HEK293T (cell line): ENCODE measurements around the gene CDK5RAP3.
"Not testable (repeated sequence)": the region's sequence is repeated elsewhere in the genome, so short reads cannot be mapped to it uniquely, and the experiment has no call there.

Source experiments
- CTCF ChIA-PET: fragments of 350-600 bp; formaldehyde crosslinking; extraction: SDS; loops from one replicate; lab custom pipeline; 2021; ENCODE audit warnings: antibody characterized with exemption, inconsistent platforms; lab: Yijun Ruan, JAX
- POLR2A ChIA-PET: fragments of 350-600 bp; formaldehyde crosslinking; extraction: SDS; loops from one replicate; lab custom pipeline; 2020; ENCODE audit warnings: antibody characterized with exemption, inconsistent platforms; lab: Yijun Ruan, JAX
- DNase-seq: peaks from one replicate; pipeline ENCODE4 v3.0.0; 2012; ENCODE audit warnings: mixed read lengths; ENCODE audit errors: extremely low spot score
- ARNT ChIP-seq: fragments of 450-650 bp; IDR thresholded peaks from 2 replicates; pipeline ENCODE4 v1.6.1; 2017; ENCODE audit warnings: mild to moderate bottlenecking
- BHLHE40 ChIP-seq: fragments of 450-650 bp; IDR thresholded peaks from 2 replicates; pipeline ENCODE4 v1.6.1; 2016; ENCODE audit warnings: mild to moderate bottlenecking, moderate library complexity, borderline replicate concordance
- CTBP1 ChIP-seq: fragments of 450-650 bp; IDR thresholded peaks from 2 replicates; pipeline ENCODE4 v1.6.1; 2016; ENCODE audit warnings: borderline replicate concordance
- ELF4 ChIP-seq: fragments of 450-650 bp; IDR thresholded peaks from 2 replicates; pipeline ENCODE4 v1.6.1; 2017; ENCODE audit warnings: antibody characterized with exemption
- FOXA1 ChIP-seq: fragments of 450-650 bp; IDR thresholded peaks from 2 replicates; pipeline ENCODE4 v1.6.1; 2016; ENCODE audit warnings: mild to moderate bottlenecking
- FOXK2 ChIP-seq: fragments of 450-650 bp; IDR thresholded peaks from 2 replicates; pipeline ENCODE4 v1.6.1; 2016; ENCODE audit warnings: mild to moderate bottlenecking
- FOXM1 ChIP-seq: fragments of 450-650 bp; IDR thresholded peaks from 2 replicates; pipeline ENCODE4 v1.6.1; 2017; ENCODE audit warnings: mild to moderate bottlenecking, borderline replicate concordance
- HDGF ChIP-seq: fragments of 450-650 bp; IDR thresholded peaks from 2 replicates; pipeline ENCODE4 v1.6.1; 2017; ENCODE audit warnings: antibody characterized with exemption, borderline replicate concordance
- L3MBTL2 ChIP-seq: fragments of 450-650 bp; conservative IDR thresholded peaks from 2 replicates; pipeline ENCODE4 v1.6.1; 2016; ENCODE audit warnings: mild to moderate bottlenecking
- LEF1 ChIP-seq: fragments of 450-650 bp; IDR thresholded peaks from 2 replicates; pipeline ENCODE4 v1.6.1; 2017; ENCODE audit warnings: mild to moderate bottlenecking, borderline replicate concordance
- NFRKB ChIP-seq: fragments of 450-650 bp; IDR thresholded peaks from 2 replicates; pipeline ENCODE4 v1.6.1; 2016; ENCODE audit warnings: mild to moderate bottlenecking, moderate library complexity
- PKNOX1 ChIP-seq: fragments of 450-650 bp; IDR thresholded peaks from 2 replicates; pipeline ENCODE4 v1.6.1; 2016
- SP1 ChIP-seq: fragments of 450-650 bp; IDR thresholded peaks from 2 replicates; pipeline ENCODE4 v1.6.1; 2017
- SUZ12 ChIP-seq: fragments of 450-650 bp; IDR thresholded peaks from 2 replicates; pipeline ENCODE4 v1.6.1; 2016; ENCODE audit warnings: mild to moderate bottlenecking
- TARDBP ChIP-seq: fragments of 450-650 bp; IDR thresholded peaks from 2 replicates; pipeline ENCODE4 v1.6.1; 2016
- ZNF384 ChIP-seq: fragments of 450-650 bp; IDR thresholded peaks from 2 replicates; pipeline ENCODE4 v1.6.1; 2016

Gene CDK5RAP3

GRCh38 chr17:47987240-47987835 is 16.4 kb downstream of the CDK5RAP3 start:
- DNase-seq, result no peak
- POLR2A ChIA-PET, result interaction anchor here (1.5 kb wide), 1 partner anchor 46 kb away, joined by 3 read pairs; the partner anchor contains the start of gene PNPO
- CTCF ChIA-PET, result interaction anchor here (0.5 to 1.6 kb wide), 4 partner anchors 9 to 391 kb away, joined by 3 to 5 read pairs (median 3); no protein-coding TSS in a partner anchor
- TF ChIP-seq ARNT, result no peak
- peak; percentile 66 for TF ChIP-seq PKNOX1
- TF ChIP-seq L3MBTL2, result peak; percentile 47; the same call in 1 of the 2 replicates

DNA sequence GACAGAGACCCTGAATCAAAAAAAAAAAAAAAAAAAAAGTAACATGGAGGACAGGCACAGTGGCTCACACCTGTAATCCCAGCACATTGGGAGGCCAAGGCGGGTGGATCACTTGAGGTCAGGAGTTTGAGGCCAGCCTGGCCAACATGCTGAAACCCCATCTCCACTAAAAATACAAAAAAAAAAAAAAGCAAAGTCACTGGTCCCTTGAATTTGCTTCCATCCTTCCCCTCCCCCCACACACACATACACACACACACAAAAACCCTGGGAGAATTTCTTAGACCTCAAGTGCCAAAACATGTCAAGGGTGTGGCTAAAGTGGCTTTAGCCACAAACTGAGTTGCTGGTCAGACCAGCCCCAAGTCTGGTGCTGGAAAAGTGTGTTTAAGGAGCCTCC is 17.5 kb downstream of the CDK5RAP3 start:
- DNase-seq, POLR2A ChIA-PET: not testable (repeated sequence)
- CTCF ChIA-PET, result interaction anchor here (1.2 kb wide), 1 partner anchor 23 kb away, joined by 3 read pairs; no protein-coding TSS in a partner anchor

GRCh38 chr17:47989159-47989558 is 18.2 kb downstream of the CDK5RAP3 start:
- ChIA-PET POLR2A (no interaction called here), CTCF (interaction anchor here (0.5 kb wide), 1 partner anchor 22 kb away, joined by 3 read pairs; no protein-coding TSS in a partner anchor)
- DNase-seq, result no peak
- TF ChIP-seq FOXA1 (no peak), PKNOX1 (peak; percentile 26; the same call in 1 of the 2 replicates)

- no peak for TF ChIP-seq CTBP1
- TF ChIP-seq BHLHE40, result no peak
- TF ChIP-seq ZNF384, result no peak
- TF ChIP-seq ARNT, result no peak
- no peak for TF ChIP-seq ELF4
- ChIA-PET POLR2A (no interaction called here), CTCF (interaction anchor here (0.5 kb wide), 1 partner anchor 21 kb away, joined by 3 read pairs; no protein-coding TSS in a partner anchor)
- no peak for DNase-seq
Measured at GRCh38 chr17:47989700-47990099, 18.8 kb downstream of the CDK5RAP3 start.

GRCh38 chr17:47990962-47991731 is 20.2 kb downstream of the CDK5RAP3 start:
- ChIA-PET POLR2A (interaction anchor here (1.2 kb wide), 1 partner anchor 9 kb away, joined by 4 read pairs; no protein-coding TSS in a partner anchor), CTCF (no interaction called here)
- TF ChIP-seq LEF1, result no peak
- TF ChIP-seq NFRKB, result no peak
- TF ChIP-seq TARDBP, result no peak
- no peak for TF ChIP-seq PKNOX1
- no peak for TF ChIP-seq FOXA1
- no peak for TF ChIP-seq ZNF384
- no peak for DNase-seq

DNA sequence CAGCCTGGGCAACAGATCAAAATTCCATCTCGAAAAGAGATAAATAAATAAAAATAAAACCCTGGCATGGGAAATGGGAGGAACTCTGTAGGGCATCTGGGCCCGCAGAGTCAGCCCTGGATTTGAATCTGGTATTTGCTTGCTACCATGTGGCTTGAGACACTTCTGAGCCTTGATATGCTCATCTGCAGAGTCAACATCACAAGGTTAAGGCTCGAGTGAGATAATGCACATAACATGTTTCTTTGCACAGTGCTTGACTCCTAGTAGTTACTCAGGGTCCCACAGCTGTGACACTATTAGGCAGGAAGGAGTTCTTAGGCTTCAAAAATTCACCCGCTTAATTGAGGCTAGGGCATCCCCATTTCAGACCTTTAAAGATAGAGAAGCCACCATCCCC is 21.3 kb downstream of the CDK5RAP3 start:
- TF ChIP-seq FOXA1 (no peak), LEF1 (no peak), HDGF (no peak), SUZ12 (no peak), L3MBTL2 (no peak), NFRKB (no peak), FOXM1 (no peak), TARDBP (no peak), SP1 (no peak), FOXK2 (no peak), ZNF384 (no peak), ARNT (no peak), CTBP1 (no peak), PKNOX1 (no peak), BHLHE40 (no peak)
- ChIA-PET CTCF (interaction anchor here (1.0 kb wide), 1 partner anchor 26 kb away, joined by 4 read pairs; no protein-coding TSS in a partner anchor), POLR2A (interaction anchor here (1.6 kb wide), 1 partner anchor 9 kb away, joined by 4 read pairs; no protein-coding TSS in a partner anchor)
- no peak for DNase-seq
